ENCODE data around the gene MICU2. TPM values are rescaled to one million over a fixed set of nuclear protein-coding genes. Genes with fewer than 3 reads are reported as not detected.

MICU2 gene
- total and polyA plus RNA-seq, 2 of the 13 experiments (the other 11 are each of a cell fraction or from before 2014, with no cell fraction given) = 31.7 to 42.4 TPM

DNA sequence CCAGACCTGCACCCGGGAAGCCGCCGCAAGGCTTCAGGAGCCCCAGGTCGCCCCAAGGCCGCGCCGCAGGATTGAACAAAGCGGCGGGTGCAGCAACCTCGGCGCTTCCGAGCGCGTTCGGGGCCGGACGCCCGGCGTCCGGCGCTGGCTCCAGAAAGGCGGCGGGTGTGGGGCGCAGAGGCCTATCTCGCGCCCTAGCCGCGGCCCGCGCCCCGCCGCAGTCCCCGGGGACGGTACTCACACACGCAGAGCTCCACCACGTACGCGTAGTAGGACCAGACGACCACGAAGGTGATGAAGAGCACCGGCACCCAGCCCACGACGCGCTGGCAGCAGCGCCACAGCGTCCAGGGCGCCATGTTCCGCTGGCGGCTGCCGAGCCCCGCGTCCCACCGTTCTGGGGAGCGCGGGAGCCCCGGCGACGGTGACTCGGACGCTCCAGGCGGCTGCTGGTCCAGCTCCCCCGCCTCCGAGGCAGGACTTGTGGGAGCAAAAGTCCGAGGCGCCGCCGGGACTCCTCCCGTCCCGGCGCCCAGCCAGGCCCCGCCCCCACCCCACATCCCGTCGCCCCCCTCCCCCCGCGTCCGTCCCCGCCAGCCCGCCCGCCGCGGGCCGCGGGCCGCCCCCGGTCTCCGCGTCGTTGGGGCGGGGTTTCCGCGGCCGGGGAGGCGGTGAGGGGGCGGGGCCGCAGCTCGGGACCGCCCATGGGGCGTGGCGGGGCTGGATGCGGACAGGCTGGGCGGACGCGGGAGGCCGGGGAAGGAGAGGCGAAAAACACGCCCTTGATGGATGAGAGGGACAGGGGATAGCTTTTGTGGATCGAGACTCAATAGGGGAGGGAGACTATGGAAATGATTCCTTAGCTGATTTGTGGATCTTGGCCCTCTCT lies 144.9 kb downstream of the MICU2 start, which contains the start of gene ZDHHC20 (continued):
- TF ChIP-seq, protein P1, sequence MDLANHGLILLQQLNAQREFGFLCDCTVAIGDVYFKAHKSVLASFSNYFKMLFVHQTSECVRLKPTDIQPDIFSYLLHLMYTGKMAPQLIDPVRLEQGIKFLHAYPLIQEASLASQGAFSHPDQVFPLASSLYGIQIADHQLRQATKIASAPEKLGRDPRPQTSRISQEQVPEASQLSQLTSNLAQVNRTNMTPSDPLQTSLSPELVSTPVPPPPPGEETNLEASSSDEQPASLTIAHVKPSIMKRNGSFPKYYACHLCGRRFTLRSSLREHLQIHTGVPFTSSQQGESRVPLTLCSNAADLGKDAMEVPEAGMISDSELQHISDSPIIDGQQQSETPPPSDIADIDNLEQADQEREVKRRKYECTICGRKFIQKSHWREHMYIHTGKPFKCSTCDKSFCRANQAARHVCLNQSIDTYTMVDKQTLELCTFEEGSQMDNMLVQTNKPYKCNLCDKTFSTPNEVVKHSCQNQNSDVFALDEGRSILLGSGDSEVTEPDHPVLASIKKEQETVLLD (CRISPR knock-in tag; IDR thresholded peaks at IDR 0.05; ENCODE audit: low read depth) = peak; percentile 92
- TF ChIP-seq FOXO1 (CRISPR knock-in tag; IDR thresholded peaks at IDR 0.05) (0 out of 2 replicates have a peak, but pooled peaks have one; percentile 20), TBX2 (CRISPR knock-in tag; IDR thresholded peaks at IDR 0.05; ENCODE audit: borderline replicate concordance) (0 out of 2 replicates have a peak, but pooled peaks have one; percentile 26), SUZ12 (IDR thresholded peaks at IDR 0.05; ENCODE audit: low read depth, low read length) (no peak), ZFX (CRISPR knock-in tag; IDR thresholded peaks at IDR 0.05; ENCODE audit: low read depth) (peak; percentile 84), ZNF12 (CRISPR knock-in tag; IDR thresholded peaks at IDR 0.05) (no peak), SMC3 (IDR thresholded peaks at IDR 0.05; ENCODE audit: low read length) (no peak), ZFP90 (CRISPR knock-in tag; IDR thresholded peaks at IDR 0.05; ENCODE audit: borderline replicate concordance) (no peak; the same call in 1 of the 2 replicates), CENPX (CRISPR knock-in tag; IDR thresholded peaks at IDR 0.05) (no peak), TSC22D2 (CRISPR knock-in tag; IDR thresholded peaks at IDR 0.05; ENCODE audit: borderline replicate concordance) (no peak), ATRX (CRISPR knock-in tag; IDR thresholded peaks at IDR 0.05; ENCODE audit: borderline replicate concordance) (no peak), ZNF33A (CRISPR knock-in tag; IDR thresholded peaks at IDR 0.05; ENCODE audit: borderline replicate concordance) (no peak), ZNF557 (CRISPR knock-in tag; IDR thresholded peaks at IDR 0.05) (no peak), ELF4 (CRISPR knock-in tag; IDR thresholded peaks at IDR 0.05; ENCODE audit: borderline replicate concordance) (peak; percentile 24; the same call in 1 of the 2 replicates), FOXA3 (CRISPR knock-in tag; IDR thresholded peaks at IDR 0.05) (no peak), ZNF616 (CRISPR knock-in tag; IDR thresholded peaks at IDR 0.05; ENCODE audit: low read depth) (peak; percentile 47; the same call in 1 of the 2 replicates)
- TF ChIP-seq, protein P2, sequence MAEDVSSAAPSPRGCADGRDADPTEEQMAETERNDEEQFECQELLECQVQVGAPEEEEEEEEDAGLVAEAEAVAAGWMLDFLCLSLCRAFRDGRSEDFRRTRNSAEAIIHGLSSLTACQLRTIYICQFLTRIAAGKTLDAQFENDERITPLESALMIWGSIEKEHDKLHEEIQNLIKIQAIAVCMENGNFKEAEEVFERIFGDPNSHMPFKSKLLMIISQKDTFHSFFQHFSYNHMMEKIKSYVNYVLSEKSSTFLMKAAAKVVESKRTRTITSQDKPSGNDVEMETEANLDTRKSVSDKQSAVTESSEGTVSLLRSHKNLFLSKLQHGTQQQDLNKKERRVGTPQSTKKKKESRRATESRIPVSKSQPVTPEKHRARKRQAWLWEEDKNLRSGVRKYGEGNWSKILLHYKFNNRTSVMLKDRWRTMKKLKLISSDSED (CRISPR knock-in tag; IDR thresholded peaks at IDR 0.05) = no peak
- TF ChIP-seq, protein P3, sequence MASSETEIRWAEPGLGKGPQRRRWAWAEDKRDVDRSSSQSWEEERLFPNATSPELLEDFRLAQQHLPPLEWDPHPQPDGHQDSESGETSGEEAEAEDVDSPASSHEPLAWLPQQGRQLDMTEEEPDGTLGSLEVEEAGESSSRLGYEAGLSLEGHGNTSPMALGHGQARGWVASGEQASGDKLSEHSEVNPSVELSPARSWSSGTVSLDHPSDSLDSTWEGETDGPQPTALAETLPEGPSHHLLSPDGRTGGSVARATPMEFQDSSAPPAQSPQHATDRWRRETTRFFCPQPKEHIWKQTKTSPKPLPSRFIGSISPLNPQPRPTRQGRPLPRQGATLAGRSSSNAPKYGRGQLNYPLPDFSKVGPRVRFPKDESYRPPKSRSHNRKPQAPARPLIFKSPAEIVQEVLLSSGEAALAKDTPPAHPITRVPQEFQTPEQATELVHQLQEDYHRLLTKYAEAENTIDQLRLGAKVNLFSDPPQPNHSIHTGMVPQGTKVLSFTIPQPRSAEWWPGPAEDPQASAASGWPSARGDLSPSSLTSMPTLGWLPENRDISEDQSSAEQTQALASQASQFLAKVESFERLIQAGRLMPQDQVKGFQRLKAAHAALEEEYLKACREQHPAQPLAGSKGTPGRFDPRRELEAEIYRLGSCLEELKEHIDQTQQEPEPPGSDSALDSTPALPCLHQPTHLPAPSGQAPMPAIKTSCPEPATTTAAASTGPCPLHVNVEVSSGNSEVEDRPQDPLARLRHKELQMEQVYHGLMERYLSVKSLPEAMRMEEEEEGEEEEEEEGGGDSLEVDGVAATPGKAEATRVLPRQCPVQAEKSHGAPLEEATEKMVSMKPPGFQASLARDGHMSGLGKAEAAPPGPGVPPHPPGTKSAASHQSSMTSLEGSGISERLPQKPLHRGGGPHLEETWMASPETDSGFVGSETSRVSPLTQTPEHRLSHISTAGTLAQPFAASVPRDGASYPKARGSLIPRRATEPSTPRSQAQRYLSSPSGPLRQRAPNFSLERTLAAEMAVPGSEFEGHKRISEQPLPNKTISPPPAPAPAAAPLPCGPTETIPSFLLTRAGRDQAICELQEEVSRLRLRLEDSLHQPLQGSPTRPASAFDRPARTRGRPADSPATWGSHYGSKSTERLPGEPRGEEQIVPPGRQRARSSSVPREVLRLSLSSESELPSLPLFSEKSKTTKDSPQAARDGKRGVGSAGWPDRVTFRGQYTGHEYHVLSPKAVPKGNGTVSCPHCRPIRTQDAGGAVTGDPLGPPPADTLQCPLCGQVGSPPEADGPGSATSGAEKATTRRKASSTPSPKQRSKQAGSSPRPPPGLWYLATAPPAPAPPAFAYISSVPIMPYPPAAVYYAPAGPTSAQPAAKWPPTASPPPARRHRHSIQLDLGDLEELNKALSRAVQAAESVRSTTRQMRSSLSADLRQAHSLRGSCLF (CRISPR knock-in tag; IDR thresholded peaks at IDR 0.05; ENCODE audit: borderline replicate concordance) = no peak
- TF ChIP-seq, protein P4, sequence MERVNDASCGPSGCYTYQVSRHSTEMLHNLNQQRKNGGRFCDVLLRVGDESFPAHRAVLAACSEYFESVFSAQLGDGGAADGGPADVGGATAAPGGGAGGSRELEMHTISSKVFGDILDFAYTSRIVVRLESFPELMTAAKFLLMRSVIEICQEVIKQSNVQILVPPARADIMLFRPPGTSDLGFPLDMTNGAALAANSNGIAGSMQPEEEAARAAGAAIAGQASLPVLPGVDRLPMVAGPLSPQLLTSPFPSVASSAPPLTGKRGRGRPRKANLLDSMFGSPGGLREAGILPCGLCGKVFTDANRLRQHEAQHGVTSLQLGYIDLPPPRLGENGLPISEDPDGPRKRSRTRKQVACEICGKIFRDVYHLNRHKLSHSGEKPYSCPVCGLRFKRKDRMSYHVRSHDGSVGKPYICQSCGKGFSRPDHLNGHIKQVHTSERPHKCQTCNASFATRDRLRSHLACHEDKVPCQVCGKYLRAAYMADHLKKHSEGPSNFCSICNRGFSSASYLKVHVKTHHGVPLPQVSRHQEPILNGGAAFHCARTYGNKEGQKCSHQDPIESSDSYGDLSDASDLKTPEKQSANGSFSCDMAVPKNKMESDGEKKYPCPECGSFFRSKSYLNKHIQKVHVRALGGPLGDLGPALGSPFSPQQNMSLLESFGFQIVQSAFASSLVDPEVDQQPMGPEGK (CRISPR knock-in tag; IDR thresholded peaks at IDR 0.05) = 0 out of 2 replicates have a peak, but pooled peaks have one; percentile 15

Data from HepG2 (cell line).